HEK293 (cell line): ENCODE results near the gene MYO5B.

Source experiments
- ZNF121 ChIP-seq: fragments of 450-650 bp; formaldehyde crosslinking; IDR thresholded peaks from 2 replicates; pipeline ENCODE4 v1.5.1; 2016; ENCODE audit warnings: missing biosample characterization, missing genetic modification characterization
- ZNF2 ChIP-seq: fragments of 450-650 bp; formaldehyde crosslinking; IDR thresholded peaks from 2 replicates; pipeline ENCODE4 v1.5.1; 2016; ENCODE audit warnings: missing biosample characterization, missing genetic modification characterization
- ZNF221 ChIP-seq: fragments of 450-650 bp; formaldehyde crosslinking; IDR thresholded peaks from 2 replicates; pipeline ENCODE4 v1.5.1; 2017; ENCODE audit warnings: missing biosample characterization, missing genetic modification characterization, borderline replicate concordance
- ZNF274 ChIP-seq, 2 experiments: fragments of 200-500 bp in 1 of 2; fragments of 450-650 bp in 1 of 2; sonication (Bioruptor generic) in 1 of 2; formaldehyde crosslinking in 1 of 2; IDR thresholded peaks; 2 replicates each; pipeline versions ENCODE4 v1.5.1 to v1.6.1; 2014 to 2016; ENCODE audit warnings: borderline replicate concordance in 1 of 2, inconsistent platforms in 1 of 2, low read length in 1 of 2, missing biosample characterization in 1 of 2, missing genetic modification characterization in 1 of 2
- TF ChIP-seq, protein P1 (sequence below): fragments of 450-650 bp; formaldehyde crosslinking; IDR thresholded peaks from 2 replicates; pipeline ENCODE4 v1.5.1; 2016; ENCODE audit warnings: missing biosample characterization, missing genetic modification characterization, borderline replicate concordance
- TF ChIP-seq, protein P2 (sequence below): fragments of 450-650 bp; formaldehyde crosslinking; IDR thresholded peaks from 2 replicates; pipeline ENCODE4 v1.5.1; 2016; ENCODE audit warnings: missing biosample characterization, missing genetic modification characterization, borderline replicate concordance
- TF ChIP-seq, protein P3 (sequence below): fragments of 450-650 bp; formaldehyde crosslinking; IDR thresholded peaks from 2 replicates; pipeline ENCODE4 v1.5.1; 2016; ENCODE audit warnings: missing biosample characterization, missing genetic modification characterization
- TF ChIP-seq, protein P4 (sequence below): fragments of 450-650 bp; formaldehyde crosslinking; IDR thresholded peaks from 2 replicates; pipeline ENCODE4 v1.5.1; 2017; ENCODE audit warnings: missing biosample characterization, missing genetic modification characterization
- TF ChIP-seq, protein P5 (sequence below): fragments of 450-650 bp; formaldehyde crosslinking; IDR thresholded peaks from 2 replicates; pipeline ENCODE4 v1.5.1; 2016; ENCODE audit warnings: missing biosample characterization, missing genetic modification characterization, low read depth
- TF ChIP-seq, protein P6 (sequence below): fragments of 450-650 bp; formaldehyde crosslinking; IDR thresholded peaks from 2 replicates; pipeline ENCODE4 v1.5.1; 2017; ENCODE audit warnings: missing biosample characterization, missing genetic modification characterization

DNA sequence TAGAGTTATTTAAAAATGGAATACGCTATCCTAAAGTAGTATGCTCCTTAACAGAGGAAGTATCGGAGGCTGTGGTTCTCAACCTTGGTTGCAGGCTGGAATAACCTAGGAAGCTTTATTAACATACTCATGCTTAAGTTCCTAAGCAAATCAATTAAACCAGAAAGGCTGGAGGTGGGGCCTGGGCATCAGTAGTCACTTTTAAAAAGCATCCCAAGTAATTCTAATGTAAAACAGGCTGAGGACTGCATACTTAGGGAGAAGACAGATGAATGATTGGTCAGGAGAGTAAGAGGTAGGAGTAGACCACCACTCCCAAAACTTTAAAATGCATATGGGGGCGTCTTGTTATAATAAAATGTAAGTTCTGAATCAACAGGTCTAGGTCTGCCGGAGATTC lies 396.9 kb downstream of the MYO5B start:
- TF ChIP-seq, protein P1, sequence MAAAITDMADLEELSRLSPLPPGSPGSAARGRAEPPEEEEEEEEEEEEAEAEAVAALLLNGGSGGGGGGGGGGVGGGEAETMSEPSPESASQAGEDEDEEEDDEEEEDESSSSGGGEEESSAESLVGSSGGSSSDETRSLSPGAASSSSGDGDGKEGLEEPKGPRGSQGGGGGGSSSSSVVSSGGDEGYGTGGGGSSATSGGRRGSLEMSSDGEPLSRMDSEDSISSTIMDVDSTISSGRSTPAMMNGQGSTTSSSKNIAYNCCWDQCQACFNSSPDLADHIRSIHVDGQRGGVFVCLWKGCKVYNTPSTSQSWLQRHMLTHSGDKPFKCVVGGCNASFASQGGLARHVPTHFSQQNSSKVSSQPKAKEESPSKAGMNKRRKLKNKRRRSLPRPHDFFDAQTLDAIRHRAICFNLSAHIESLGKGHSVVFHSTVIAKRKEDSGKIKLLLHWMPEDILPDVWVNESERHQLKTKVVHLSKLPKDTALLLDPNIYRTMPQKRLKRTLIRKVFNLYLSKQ (tag by site-specific recombination): no peak
- TF ChIP-seq, protein P2, sequence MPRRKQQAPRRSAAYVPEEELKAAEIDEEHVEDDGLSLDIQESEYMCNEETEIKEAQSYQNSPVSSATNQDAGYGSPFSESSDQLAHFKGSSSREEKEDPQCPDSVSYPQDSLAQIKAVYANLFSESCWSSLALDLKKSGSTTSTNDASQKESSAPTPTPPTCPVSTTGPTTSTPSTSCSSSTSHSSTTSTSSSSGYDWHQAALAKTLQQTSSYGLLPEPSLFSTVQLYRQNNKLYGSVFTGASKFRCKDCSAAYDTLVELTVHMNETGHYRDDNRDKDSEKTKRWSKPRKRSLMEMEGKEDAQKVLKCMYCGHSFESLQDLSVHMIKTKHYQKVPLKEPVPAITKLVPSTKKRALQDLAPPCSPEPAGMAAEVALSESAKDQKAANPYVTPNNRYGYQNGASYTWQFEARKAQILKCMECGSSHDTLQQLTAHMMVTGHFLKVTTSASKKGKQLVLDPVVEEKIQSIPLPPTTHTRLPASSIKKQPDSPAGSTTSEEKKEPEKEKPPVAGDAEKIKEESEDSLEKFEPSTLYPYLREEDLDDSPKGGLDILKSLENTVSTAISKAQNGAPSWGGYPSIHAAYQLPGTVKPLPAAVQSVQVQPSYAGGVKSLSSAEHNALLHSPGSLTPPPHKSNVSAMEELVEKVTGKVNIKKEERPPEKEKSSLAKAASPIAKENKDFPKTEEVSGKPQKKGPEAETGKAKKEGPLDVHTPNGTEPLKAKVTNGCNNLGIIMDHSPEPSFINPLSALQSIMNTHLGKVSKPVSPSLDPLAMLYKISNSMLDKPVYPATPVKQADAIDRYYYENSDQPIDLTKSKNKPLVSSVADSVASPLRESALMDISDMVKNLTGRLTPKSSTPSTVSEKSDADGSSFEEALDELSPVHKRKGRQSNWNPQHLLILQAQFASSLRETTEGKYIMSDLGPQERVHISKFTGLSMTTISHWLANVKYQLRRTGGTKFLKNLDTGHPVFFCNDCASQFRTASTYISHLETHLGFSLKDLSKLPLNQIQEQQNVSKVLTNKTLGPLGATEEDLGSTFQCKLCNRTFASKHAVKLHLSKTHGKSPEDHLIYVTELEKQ (tag by site-specific recombination): no peak
- TF ChIP-seq, protein P3, sequence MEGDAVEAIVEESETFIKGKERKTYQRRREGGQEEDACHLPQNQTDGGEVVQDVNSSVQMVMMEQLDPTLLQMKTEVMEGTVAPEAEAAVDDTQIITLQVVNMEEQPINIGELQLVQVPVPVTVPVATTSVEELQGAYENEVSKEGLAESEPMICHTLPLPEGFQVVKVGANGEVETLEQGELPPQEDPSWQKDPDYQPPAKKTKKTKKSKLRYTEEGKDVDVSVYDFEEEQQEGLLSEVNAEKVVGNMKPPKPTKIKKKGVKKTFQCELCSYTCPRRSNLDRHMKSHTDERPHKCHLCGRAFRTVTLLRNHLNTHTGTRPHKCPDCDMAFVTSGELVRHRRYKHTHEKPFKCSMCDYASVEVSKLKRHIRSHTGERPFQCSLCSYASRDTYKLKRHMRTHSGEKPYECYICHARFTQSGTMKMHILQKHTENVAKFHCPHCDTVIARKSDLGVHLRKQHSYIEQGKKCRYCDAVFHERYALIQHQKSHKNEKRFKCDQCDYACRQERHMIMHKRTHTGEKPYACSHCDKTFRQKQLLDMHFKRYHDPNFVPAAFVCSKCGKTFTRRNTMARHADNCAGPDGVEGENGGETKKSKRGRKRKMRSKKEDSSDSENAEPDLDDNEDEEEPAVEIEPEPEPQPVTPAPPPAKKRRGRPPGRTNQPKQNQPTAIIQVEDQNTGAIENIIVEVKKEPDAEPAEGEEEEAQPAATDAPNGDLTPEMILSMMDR (tag by site-specific recombination): no peak
- TF ChIP-seq ZNF121 (no peak), ZNF2 (tag by site-specific recombination) (no peak), ZNF221 (tag by site-specific recombination) (no peak), ZNF274 (IDR thresholded peaks at IDR 0.05; ENCODE audit: low read length) (no peak), ZNF274 (tag by site-specific recombination; IDR thresholded peaks at IDR 0.05; ENCODE audit: borderline replicate concordance) (no peak)
- TF ChIP-seq, protein P4, sequence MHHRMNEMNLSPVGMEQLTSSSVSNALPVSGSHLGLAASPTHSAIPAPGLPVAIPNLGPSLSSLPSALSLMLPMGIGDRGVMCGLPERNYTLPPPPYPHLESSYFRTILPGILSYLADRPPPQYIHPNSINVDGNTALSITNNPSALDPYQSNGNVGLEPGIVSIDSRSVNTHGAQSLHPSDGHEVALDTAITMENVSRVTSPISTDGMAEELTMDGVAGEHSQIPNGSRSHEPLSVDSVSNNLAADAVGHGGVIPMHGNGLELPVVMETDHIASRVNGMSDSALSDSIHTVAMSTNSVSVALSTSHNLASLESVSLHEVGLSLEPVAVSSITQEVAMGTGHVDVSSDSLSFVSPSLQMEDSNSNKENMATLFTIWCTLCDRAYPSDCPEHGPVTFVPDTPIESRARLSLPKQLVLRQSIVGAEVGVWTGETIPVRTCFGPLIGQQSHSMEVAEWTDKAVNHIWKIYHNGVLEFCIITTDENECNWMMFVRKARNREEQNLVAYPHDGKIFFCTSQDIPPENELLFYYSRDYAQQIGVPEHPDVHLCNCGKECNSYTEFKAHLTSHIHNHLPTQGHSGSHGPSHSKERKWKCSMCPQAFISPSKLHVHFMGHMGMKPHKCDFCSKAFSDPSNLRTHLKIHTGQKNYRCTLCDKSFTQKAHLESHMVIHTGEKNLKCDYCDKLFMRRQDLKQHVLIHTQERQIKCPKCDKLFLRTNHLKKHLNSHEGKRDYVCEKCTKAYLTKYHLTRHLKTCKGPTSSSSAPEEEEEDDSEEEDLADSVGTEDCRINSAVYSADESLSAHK (tag by site-specific recombination): no peak
- TF ChIP-seq, protein P5, sequence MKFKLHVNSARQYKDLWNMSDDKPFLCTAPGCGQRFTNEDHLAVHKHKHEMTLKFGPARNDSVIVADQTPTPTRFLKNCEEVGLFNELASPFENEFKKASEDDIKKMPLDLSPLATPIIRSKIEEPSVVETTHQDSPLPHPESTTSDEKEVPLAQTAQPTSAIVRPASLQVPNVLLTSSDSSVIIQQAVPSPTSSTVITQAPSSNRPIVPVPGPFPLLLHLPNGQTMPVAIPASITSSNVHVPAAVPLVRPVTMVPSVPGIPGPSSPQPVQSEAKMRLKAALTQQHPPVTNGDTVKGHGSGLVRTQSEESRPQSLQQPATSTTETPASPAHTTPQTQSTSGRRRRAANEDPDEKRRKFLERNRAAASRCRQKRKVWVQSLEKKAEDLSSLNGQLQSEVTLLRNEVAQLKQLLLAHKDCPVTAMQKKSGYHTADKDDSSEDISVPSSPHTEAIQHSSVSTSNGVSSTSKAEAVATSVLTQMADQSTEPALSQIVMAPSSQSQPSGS: no peak
- TF ChIP-seq, protein P6, sequence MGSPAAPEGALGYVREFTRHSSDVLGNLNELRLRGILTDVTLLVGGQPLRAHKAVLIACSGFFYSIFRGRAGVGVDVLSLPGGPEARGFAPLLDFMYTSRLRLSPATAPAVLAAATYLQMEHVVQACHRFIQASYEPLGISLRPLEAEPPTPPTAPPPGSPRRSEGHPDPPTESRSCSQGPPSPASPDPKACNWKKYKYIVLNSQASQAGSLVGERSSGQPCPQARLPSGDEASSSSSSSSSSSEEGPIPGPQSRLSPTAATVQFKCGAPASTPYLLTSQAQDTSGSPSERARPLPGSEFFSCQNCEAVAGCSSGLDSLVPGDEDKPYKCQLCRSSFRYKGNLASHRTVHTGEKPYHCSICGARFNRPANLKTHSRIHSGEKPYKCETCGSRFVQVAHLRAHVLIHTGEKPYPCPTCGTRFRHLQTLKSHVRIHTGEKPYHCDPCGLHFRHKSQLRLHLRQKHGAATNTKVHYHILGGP (tag by site-specific recombination): no peak
